D341Med (cell line): Measurements from ENCODE around the gene ZNF638.

Experiments
- DNase-seq: peaks from one replicate; pipeline ENCODE4 v3.0.0; 2012; ENCODE audit warnings: low spot score

The ZNF638 gene

GRCh38 chr2:71456617-71457016 is 125.0 kb downstream of the ZNF638 start:
- no peak for DNase-seq

DNA sequence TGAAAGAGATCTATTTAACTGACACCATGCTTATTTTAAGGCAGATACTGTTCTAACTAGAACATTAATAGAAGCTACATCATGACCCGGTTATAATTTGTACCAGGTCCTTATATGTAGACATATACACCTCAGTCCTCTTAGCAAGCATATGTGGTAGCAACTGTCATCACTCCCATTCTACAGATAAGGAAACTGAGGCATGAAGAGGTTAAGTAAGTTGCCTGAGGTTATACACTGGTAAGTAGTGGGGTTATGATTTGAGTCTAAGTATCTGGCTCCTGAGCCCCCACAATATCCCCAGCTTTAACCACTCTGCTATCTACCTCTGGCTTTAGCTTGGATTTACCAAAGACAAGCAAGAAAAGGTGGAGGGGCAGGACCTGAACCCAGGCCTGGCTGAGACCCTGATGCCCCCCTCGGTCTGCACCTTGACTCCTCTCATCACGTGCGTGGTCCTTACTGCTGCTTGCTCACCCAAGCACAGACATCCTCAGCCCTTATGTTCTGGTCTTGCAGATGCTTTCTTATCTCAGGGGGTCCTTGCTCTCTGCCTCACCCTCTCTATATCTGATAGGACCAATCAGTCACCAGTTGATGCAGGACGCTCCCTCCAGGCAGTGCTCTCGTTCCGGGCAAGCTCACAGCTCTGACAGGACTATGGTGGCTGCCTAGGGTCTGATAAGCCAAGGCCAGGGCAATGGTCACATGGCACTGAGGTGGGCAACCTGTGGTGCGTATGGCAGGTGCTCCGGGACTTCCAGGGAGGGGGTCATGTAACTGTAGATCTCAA is 125.7 kb downstream of the ZNF638 start:
- DNase-seq, result no peak

GRCh38 chr2:71457923-71458322 is 126.3 kb downstream of the ZNF638 start:
- no peak for DNase-seq

GRCh38 chr2:71458413-71459083 is 127.0 kb downstream of the ZNF638 start:
- no peak for DNase-seq

DNA sequence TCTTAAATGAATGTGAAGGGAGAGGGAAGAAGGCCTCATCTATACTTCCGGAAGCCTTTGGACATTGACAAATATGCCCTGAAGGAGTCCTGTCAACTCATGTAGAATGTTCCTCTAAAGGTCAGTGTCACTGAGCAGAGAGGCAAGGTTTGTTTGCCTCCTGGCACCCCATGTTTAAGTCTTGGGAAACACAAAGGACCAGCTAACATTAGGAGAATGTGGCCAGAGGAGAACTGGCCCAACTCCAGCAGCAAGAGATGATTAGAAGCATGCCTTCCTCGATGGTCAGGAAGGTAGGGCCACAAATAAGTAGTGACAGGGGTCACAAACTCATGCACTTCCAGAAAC is 127.5 kb downstream of the ZNF638 start:
- DNase-seq, result no peak

DNA sequence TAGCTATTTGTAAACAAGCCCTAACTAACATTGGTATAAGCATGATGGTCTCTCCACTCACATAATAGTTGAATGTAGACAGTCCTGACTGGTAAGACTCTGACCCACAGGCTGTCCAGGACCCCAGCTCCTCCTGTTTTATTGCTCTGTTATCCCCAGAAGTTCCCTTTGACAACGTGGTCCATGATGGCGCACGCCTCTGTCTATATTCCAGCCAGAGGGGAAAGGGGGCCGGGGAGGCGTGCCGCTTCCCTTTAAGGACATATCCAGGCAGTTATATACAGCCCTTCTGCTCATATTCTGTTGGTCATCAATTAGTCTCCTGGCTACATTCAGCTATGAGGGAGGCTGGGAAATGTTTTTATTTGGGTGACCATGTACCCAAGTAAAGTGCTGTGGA is 128.5 kb downstream of the ZNF638 start:
- no peak for DNase-seq

- no peak for DNase-seq
These were observed 129.2 kb downstream of the ZNF638 start for GRCh38 chr2:71460595-71461303.

GRCh38 chr2:71461304-71461671 is 129.7 kb downstream of the ZNF638 start:
- DNase-seq, result no peak

DNA sequence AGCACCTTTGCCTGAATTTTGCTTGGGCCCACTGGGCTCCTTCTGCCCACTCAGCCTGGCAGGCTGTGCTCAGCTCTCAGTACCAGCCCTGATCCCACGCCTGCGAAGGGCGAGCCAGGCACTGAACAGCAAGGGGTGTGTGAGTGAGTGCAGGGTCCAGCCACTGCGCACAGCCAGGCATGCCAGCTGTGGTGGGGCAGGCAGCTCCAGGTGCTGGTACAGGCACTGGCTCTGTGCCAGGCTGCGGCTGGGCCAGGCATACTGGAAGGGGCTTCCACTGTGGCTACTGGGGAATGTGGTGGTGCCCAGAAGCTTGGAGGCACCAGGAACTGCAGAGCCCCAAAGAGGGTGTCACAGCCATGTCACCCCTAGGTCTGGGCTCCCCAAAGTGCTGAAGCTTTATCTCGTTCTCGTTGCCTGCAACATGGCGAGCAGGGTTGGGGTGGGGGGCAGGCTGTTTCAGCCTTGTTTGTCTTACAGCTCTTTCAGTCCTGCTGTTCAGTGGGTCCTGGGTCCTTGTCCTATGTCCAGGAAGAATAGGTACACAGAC is 130.5 kb downstream of the ZNF638 start:
- no peak for DNase-seq

DNA sequence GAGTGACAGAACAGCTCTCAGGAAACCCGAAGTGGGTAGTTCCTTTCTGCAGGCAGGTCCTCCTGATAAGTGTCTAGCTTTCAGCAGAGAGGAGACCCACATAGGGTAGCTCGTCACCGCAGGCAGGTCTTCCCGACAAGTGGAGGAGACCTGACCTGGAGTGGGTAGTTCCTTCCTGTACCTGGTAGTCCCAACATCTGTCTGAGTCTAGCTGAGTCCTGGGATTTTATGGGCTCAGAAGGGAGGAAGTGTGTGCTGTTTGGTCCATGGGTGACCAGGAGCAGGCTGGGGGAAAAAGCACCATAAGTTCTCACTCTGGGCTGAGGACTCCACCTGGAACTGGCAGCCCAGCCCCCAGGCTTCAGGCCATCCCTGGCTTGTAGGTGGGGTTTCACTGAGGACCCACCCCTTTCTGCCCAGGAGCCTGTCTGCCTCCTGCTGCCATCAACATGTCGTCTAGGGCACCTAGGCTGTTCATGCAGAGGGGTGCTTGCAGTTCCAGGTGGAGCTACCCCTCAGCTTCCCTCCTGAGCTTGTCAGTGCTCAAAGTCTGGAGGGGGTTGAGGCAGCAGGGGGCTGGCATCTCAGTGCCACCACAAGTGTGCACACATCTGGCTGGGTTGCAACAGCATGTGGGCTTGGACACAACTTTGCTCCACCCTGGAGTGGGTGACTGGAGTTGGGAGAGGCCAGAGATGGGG is 131.2 kb downstream of the ZNF638 start:
- no peak for DNase-seq

DNA sequence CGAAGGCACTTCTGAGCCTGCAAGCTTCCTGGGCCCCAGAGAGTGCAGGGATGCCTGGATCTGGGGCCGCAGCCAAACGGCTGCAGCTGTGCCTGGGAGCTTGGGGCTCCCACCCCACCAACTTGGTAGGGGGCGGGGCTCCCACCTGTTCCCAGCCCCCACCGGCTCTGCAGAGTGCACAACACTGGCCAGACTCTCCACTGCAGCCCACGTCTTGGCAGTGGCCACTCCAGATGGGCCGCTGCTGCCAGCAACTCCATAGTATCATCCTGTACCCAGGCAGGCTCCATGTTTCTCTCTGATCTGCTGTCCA is 131.7 kb downstream of the ZNF638 start:
- no peak for DNase-seq

- DNase-seq, result no peak
These were observed 132.8 kb downstream of the ZNF638 start for GRCh38 chr2:71464389-71464788.

GRCh38 chr2:71465356-71465755 is 133.8 kb downstream of the ZNF638 start:
- no peak for DNase-seq

DNA sequence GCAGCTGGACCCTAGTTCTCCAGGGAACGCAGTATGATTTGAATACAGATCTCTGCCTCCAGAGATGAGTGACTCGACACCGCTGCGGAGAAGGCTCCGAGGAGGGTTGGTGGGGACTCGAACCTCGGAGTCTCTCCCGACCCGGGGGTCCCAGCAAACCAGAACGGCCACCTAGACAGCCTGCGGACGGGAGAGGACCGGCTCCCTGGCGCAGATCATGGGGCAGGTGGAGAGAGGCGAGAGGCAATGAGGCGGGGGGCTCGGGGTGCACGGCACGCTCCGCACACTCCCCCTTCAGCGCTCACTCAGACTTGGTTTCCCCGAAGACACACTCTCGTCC is 134.3 kb downstream of the ZNF638 start:
- no peak for DNase-seq

DNA sequence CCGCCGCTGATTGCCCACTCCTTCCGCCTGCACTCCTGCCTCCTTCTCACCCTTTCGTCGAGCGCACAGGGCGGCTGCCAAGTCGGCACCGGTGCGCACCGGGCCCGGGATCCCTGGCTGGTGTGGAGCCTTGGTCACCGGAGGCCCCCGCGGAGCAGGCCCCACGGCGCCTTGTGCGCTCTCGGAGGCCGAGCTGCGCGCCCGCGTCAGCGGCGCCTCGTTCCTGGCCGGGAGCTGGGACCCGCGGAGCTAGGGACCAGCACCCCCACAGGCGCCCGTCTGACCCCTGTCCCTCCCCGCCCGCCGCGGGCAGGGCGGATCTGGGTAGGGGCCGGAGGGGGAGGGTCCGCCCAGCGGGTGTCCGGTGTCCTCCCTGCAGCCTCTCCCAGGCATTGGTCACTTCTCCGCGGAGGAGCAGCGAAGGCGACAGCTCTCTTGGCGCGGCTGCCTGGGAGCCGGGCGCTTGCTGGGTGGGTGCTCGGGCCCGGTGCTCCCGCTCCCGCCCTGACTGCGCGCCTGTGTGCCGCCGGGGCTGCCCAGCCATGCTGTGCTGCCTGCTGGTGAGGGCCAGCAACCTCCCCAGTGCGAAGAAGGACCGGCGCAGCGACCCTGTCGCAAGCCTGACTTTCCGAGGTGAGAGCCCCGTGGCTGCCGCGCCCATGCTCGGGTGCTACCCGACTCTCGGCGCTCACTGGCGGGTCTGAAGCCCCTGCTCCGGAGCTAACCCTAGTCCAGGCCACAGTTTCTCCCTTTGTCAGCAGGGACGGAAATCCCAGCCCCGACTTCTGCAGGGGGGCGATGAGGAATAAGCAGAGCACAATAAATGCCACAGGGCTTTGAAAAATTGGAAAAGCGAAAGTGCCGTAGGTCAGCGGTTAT is 135.0 kb downstream of the ZNF638 start:
- peak; percentile 73 for DNase-seq

- no peak for DNase-seq
These were observed 135.7 kb downstream of the ZNF638 start for GRCh38 chr2:71467180-71467815.

DNA sequence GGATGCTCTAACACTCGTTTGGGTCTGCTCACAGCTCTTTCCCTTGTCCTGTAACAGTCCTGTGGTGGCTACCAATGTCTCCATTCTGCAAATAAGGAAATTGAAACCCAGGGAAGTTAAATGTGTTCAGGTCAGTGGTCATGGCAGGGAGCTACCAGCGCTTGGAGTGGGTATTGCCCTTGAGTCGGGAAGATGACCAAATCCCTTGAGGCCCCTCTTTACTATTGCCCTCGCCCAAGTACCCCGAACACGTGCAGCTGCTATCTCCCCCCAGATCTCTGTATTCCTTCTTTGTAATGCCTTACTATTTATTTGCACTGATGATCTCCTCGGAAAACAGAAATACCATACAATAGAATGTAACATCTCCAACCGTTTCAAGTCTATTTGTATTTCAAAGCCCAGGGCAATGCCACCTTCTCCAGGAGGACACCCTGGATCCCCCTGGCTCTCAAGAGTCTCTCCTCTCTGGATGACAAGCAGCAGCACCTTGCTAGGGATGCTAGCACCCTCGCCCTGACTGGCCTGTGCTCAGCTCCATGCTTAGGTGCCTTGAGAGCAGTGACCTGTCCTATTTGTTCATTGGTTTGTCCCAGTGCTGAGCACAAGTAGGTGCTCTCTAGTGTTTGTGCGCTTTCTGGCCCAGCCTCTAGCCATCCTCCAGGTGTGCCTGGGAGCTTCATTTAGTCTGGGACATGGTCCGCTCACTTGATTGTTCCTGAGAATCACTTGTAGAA is 136.9 kb downstream of the ZNF638 start:
- DNase-seq, result no peak

GRCh38 chr2:71469403-71470398 is 138.1 kb downstream of the ZNF638 start:
- DNase-seq, result no peak

- DNase-seq, result no peak
These were observed 139.7 kb downstream of the ZNF638 start for GRCh38 chr2:71471276-71471675.
